RPMI7951 (cell line): ENCODE results near the gene FUT7. TPM values are rescaled to one million over a fixed set of nuclear protein-coding genes. Genes with fewer than 3 reads are reported as not detected.
A peak's percentile ranks its signal among the peaks of the same experiment; 100 is the strongest.
"Not testable (repeated sequence)": the region's sequence is repeated elsewhere in the genome, so short reads cannot be mapped to it uniquely, and the experiment has no call there.

Source experiments
- DNase-seq: peaks from one replicate; pipeline ENCODE4 v3.0.0-alpha.2; 2012; ENCODE audit warnings: low read depth
- total RNA-seq: library from RNA; depleted of rRNA; stranded (reverse); fragments of >200 nt; shearing (Covaris generic); gene quantifications from 2 replicates; pipeline ENCODE4 v1.2.3, GENCODE V29; 2014

Gene FUT7
- total RNA-seq, 1 experiment from 2014 or later = not detected

DNA sequence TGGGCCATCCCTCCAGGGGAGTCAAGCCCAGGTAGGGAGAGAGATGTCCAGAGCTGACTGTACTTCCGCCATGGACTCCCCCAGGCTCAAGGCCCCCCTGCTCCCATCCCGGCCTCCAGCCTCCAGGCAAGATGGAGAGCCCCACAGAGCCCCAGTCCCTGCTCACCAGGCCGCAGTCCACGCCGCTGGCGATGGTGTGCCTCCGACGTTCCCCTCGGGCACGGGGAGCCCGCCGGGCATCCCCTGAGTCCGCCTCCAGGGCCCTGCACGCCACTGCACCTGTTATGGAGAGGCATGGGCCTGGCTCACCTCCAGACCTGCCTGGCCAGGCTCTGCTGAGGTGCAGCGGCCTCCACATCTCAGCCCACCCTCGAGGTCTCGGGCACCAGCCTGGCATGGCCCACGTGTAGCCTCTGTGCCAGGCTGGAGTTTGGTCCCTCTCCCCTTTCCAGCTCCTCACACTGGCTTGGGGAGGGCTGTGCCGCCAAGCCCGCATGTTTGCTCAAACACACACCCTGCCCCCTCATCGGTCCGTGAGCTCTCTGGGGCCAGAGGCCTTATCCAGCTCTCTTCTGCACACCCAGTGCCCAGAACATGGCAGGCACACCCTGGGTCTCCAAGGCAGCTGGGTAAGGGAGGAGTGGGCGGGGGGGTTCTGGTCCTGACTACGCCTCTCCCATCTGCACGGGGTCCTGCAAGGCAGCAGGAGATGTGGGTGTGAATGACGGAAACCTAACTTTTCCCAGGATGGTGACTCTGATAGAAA is 34.4 kb upstream of the FUT7 start:
- no peak for DNase-seq

DNA sequence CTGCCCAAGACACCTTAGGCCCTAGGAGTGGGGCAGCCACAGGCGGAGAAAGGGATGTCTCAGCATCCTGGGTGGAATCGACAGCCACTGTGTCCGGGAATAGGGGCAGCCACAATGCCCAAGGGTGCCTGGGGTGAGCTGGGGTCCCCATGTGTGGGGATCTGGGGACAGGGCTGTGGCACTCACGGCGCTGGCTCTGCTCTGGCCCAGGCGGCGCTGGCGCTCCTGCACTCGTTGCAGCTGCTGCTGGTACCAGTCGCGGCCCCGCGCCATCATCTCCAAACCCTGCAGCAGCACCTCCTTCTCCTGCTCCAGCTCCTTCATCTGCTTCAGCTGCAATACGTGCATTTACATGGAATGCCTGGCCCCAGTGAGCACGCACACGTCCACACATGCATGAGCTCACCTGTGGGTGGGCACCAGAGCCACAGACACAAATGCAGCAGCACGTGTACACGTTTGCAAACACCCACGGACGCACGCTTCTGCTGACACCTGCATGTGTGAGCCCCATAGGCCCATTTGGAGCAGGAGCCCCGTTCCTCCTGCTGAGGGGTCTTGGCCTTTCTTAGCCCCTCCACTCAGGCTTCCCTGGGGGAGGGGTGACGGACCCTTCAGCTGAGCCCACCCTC is 33.6 kb upstream of the FUT7 start:
- DNase-seq = no peak

DNA sequence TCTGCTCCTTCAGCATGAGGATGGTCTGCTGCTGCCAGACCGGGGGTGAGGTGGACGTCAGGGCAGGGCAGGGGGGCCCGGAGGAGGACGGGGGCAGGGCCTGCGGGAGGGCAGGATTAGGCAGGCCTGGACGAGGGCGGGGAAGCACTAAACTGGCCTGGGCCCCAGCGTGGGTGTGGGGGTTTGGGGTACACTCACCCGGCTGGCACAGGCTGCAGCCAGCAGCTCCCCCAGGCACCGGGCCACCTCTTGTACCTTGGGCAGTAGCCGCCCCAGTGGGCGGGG is 32.9 kb upstream of the FUT7 start:
- DNase-seq = no peak

DNA sequence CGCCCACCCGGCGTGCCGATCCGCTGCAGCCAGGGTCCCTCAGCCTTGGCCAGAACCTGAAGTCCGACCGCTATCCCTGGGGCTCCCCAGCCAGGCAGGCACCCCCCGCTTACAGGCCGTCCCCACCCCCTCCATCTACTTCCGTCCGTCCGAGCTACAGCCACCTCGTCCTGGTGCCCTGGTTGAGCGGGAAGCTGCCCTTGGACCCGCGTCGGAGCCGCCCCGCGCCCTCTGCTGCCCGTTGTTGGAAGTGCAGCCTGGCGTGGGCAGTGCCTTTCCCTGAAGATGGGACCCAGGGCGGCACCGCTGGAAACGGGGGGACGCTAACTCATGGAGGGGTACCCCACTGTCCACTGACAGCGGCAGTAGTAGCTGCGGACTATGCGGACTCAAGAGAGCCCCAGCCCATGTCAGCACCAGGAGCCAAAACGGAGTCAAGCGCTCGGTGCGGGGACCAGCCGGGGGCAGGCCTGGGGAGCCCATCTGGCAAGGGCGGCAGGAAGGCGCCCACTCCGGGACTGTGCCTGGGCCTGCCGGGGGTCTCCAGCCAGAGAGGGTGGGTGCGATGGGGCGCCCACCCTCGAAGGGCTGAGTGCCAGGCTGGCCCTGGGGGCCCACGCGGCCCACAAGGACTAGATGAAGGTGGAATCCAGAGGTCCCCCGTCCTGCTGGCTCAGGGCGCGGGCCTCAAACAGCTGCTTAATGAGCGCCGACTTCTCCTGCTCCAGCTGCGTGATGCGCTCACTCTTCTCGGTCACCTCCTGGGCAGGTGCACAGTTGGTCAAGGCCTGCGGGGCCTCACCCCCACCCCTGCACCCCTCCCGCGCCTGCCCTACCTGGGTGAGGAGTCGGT is 32.4 kb upstream of the FUT7 start:
- no peak for DNase-seq

DNA sequence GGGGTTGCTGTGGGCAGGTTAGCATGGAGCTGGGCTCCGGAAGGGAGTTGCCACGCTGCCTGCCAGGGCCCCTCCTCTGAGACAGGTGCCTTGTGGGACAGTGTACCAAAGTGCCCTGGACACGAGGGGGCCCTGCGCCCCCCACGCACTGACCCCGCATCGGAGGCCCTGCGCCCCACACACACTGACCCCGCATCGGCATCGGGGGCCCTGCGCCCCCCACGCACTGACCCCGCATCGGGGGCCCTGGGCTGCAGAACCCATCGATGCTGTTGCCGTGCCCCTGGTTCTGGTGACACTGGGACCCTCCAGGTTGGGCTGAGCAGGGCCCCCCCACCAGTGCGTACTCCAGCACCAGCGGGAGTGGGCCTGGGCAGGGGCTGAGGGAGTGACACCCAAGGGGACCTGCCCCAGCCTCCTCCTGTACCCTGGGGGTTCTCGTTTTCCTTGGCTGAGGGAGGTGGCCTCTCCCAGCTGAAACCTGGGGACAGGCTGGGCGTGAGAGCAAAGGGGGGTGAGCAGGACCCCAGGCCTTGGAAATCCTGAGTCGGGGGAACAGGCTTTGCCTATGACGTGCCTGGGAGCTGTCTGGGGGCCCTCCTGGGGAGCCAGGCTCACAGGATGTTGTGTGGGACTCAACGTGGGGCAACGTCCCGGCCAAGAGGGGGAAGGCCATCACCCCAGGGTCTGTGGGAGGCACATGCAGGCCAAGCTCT is 31.6 kb upstream of the FUT7 start:
- DNase-seq = no peak

DNA sequence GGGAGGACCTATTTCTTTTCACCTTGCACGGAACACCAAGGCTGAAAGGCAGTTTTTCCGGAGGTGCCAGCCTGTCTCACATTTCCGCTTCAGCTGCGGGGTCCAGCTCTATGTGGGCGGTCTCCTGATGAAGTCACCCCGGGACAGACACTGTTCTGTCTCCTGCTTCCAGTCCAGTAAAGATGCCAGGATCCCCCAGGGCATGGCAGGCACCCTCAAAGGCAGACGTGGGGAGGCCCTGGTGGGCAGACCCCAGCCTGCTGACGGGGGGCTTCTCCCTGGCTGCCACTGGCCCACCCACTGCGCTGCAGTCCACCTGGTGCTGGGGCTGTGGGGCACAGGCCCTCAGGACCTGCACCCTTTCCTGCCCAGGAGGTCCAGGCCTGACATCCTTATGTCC is 30.9 kb upstream of the FUT7 start:
- DNase-seq = not testable (repeated sequence)

DNA sequence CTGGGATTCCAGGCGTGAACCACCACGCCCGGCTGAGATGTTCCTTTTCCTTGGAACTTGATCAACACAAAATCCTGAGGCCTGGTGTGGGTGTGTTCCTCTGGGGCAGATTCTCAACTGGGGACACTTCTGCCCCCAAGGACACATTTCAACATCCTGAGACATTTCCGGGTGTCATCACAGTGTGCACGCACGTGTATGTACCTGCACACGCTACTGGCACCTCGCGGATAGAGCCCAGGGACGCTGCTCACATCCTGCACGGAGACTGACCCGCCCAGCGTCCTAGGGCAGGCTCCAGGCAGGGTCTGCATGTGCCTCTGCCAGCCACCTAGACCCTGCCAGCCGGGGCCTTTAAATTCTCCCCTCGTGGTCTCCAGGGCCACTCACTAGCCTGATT is 30.5 kb upstream of the FUT7 start:
- DNase-seq = no peak

DNA sequence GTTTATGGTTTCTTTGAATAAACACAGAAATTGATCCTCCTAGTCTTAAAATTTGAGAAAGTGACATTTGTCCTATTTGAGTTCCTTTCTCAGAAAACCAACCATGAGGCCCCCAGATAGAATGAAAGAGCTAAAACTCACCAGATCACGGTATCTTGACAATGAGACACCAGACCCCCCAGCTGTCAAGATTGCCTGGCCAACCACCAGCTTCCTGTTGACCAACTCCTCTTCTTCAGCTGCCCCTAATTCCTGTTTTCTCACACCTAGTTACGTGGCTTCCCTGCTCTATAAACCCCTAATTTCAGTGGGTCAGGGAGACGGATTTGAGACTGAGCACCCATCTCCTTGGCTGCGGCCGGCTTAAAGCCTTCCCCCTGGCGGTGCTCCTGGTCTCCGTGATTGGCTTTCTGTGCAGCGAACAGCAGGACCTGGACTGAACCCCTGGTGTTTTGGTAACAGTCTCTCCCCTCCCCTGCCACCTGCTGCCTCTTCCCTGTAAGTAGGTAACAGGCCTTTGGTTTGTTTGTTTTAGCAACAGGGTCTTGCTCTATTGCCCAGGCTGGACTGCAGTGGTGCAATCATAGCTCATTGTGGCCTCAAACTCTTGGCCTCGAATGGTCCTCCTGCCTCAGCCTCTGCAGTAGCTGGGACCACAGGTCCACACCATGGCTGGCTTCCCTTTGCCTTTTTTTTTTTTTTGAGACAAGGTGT is 26.8 kb upstream of the FUT7 start:
- DNase-seq = no peak

DNA sequence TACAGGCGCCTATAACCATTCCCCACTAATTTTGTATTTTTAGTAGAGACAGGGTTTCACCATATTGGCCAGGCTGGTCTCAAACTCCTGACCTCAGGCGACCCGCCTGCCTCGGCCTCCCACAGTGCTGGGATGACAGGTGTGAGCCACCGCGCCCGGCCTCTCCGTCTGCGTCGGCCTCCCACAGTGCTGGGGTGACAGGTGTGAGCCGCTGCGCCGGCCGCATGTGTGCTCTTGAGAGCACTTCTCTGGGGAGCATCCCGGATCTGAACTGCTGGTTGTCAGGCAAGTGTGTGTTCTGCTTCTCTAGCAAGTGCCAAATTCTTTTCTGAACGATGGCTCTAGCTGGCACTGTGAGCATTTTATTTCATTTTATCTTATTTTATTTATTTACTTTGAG is 25.7 kb upstream of the FUT7 start:
- DNase-seq = no peak

DNA sequence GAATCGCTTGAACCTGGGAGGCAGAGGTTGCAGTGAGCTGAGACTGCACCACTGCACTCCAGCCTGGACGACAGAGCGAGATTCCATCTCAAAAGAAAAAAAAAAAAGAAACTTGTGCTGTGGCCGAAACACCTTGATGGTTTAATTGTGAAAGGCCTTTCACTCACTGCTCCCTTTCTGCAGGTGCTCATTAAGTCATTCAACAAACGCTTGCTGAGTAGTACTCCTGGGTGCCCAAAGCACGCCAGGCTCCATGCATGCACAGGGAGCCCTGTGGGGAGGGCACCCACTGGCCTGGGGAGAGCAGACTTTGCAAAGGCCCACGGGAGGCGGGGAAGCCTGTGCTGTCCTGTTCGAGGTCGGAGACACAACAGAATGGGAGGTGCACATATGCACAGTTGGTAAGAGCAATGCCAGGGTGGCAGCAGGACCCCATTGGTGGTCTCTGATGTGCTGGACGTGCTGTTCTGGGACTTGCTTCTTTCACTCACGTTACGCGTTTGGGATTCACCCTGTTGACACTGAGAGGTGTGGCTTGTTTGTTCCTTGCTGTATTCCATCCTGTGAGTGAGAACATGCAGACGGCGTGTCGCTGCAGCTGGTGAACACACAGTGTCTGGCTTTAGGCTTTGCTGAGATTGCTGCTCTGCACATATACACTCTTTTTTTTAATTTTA is 25.0 kb upstream of the FUT7 start:
- no peak for DNase-seq

DNA sequence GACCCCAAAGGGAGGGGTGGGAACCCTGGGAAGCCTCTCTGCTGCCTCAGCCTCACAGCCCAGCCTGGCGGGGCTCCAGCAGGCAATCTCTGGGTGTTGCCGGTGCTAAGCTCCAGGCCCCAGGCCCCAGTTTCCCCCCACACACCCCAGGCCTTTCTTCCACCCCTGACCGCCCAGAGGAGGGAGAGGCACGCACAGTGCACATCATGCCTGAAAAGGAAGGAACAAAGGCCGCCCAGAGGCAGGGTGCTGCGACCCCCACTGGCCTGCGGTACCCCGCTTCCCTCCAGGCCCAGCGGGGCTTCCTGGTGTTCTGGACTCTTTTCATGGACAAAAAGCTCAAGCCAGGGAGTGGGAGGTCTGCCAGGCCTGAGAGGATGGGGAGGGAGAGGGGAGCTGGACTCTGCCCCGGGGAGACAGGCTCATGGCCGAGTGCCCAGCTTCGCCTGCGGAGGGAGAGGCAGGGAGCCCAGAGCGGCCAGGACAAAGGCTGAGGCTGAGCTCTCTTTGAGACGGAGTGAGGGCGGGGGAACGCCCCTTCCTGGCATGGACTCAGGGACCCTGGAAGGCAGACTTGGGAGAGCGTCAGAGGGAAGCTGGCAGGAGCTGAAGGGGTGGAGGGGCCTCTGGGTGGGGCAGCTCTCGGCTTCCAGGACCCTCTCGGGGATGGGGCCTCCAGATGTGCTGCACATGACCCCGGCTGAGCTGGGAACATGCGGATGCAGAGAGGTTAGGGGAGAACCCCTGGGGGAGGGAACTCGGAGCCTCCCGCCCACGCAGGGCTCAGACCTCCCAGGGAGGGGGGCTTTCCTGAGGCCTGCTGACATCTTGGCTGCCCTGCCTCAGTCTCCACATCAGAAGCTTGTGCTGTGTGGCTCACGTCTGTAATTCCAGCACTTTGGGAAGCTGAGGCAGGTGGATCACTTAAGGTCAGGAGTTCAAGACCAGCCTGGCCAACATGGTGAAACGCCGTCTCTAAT is 23.8 kb upstream of the FUT7 start:
- DNase-seq = peak; percentile 88

DNA sequence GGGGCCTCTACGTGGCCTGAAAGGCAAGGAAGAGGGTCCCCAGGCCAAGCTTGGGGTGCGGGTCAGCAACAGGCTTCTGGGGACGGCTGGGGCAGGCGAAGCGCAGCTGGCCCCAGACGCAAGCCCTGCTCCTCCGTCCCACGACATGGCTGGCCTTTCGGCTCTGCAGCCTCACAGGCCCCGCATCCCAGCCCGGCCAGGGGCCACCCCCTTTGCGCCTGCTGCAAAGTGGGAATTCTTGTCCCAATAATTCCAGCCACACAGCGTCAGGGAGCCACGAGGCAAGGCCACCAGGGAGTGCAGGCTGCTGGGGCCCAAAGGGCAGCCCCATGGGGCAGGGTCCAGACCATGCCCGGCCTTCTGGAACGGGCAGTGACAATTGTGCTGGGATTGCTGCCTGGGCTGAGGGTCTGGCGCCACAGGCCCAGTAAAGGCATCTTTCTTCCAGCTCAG is 23.1 kb upstream of the FUT7 start:
- DNase-seq = no peak

DNA sequence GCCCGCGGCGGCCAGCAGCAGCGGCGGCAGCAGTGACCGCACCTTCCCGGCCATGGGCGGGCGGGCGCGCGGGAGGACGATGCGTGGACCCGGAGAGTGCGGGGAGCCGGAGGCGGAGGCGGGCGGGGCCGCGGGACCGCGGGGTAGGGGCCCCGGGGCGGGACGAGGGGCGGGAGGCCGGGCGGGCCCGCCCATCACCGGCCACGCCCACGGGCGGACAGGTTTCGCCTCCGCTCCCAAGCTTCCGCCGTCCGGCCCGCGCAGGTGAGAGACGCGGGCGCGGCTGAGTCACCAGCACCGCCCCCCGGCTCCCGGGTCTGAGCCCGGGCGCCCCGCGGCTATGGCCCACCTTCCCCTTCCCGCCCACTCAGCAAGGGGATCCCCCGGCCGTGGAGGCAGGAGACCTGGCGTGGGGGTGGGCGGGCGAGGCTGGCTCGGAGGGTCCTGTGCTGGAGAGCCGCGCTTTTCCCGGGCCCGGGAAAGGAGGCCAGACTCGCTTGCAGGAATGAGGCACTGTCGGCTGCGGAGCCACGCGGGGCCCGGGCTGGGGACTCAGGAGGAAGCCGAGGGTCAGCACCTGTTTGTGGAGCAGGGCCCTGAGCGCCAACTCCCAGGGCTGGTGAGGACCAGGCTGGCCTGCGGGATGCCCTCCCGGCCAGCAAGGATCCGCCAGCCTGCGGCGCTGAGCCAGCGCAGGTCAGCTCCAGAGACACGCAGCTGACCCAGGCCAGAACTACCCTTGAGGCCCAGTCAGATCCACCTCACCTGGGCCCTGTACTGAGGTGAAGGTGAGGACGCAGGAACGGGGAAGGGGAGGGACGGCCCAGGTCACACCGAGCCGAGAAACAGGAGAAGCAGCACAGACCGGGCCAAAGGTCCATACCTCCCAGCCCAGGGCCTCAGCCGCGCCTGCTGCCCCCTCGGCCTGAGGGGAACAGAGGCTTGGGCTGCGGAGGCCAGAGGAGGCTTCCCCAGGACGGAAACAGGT is 22.4 kb upstream of the FUT7 start, which contains the start of gene ENTPD2:
ENTPD2 (minus strand) TSS at position 118 of the 988 bp plus-strand sequence; CDS start at position 54, 64 bp downstream.
- DNase-seq = no peak

DNA sequence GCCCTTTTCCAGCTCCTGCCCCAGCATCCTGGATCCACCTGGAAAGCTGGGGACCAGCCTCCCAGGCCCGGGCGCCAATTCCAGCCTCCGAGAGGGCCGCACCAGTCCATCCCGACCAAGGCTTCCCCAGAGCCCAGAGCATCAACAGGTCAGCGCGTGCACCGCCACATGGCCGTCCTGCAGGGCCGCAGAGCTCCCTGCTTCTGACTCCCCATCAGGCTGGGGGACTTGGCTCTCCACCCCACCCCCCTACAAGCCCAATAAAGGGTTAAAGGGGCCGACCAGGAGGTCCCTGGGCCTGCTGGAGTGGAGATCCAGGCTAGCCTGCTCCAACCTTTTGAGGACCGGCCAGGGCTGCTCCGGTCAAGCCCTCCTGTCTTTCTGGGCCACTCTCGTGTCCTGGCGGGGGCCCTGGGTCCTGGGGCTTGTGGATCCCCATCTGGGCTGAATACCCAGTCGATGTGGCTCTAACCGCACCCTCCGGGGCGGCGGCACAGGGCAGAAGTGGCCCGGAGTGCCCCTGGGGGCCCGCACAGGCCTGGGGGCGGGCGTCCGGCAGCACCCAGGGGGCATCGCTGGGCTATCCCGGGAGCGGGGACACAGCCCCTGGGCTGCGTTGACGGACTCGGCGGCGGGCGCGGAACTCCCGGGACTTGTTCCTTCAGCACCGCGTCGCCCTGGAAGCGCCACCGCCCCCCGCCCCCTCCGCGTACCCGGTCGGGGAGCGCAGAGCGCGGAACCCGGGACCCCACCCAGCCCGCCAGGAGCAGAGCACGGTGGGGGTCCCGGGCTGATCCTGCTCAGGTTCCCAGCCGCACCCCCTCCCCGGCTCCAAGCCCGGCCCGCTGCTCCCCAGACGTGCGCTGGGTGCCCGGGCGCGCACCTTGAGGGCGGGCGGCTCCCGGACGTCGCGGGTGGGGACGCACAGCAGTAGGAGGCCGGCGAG is 21.4 kb upstream of the FUT7 start:
- DNase-seq = no peak

DNA sequence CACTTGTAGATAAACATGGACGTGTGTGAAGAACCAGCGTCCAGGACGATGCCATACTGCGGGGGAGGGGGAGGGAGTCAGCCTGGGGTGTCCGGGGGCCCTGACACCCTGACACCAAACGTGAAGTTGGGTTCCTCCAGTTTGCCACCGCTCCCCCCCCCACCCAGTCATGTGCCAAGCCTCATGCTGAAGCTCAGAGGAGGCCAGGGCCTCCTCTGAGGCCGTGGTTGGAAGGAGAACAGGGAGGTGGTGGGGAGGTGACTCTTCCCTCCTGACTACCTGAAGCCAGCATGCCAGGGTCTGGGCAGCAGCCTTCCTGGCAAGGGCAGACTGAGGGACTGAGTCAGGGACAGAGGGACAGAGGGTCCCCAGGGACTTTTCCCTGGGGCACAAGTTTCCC is 20.4 kb upstream of the FUT7 start:
- DNase-seq = no peak

DNA sequence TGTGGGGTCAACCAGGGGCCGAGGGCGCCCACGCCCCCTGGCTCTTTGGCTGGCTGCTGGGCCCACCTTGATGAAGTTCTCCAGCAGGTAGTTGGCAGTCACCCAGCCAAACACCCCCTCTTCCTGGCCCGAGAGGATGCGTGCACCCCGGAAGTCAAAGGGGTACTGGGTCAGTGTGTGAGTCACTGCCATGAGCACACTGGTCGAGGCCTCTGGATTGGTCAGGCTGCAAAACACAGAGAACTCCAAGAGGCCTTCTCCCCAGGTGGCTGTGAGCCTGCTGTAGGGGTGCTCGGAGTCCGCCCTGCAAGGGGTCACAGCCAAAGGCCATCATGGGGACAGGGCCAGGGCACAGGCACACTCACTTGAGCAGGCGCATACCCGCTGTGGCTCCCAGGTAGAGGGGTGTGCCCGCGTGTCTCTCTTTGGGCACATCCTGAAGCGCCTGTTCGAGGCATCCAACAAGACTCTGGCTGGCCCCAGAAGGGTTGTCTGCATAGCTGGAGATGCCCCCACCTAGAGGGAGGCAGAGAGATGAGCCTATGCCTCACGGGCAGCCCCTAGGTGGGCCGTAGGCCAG is 19.3 kb upstream of the FUT7 start:
- DNase-seq = no peak

DNA sequence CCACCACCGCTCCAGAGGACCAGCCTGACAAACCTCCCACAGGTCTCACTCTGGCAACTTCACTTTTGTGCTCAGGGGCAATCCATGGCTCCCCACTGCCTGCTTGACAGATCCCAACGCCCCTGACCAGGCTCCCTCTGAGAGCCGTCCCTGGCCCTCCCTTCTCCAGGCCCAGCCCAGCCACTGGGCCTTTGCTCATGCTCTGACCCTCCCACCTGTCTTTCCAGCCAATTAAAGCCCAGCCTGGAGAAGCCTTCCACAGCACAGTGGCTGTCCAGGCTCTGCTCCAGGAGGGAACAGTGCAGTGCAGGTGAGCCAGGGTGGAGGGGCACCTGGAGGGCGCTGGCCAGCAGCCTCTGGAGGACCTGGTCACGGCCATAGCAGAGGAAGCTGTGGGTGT is 18.7 kb upstream of the FUT7 start:
- no peak for DNase-seq
